Measurements from ENCODE around the gene TRIM7. TPM values are rescaled to one million over a fixed set of nuclear protein-coding genes. Genes with fewer than 3 reads are reported as not detected.

The TRIM7 gene
- total RNA-seq, 3 donors from 2014 or later (not counting 1 experiment from before 2014, with no cell fraction given), result 0.73 to 1.2 TPM; not detected in 1

DNA sequence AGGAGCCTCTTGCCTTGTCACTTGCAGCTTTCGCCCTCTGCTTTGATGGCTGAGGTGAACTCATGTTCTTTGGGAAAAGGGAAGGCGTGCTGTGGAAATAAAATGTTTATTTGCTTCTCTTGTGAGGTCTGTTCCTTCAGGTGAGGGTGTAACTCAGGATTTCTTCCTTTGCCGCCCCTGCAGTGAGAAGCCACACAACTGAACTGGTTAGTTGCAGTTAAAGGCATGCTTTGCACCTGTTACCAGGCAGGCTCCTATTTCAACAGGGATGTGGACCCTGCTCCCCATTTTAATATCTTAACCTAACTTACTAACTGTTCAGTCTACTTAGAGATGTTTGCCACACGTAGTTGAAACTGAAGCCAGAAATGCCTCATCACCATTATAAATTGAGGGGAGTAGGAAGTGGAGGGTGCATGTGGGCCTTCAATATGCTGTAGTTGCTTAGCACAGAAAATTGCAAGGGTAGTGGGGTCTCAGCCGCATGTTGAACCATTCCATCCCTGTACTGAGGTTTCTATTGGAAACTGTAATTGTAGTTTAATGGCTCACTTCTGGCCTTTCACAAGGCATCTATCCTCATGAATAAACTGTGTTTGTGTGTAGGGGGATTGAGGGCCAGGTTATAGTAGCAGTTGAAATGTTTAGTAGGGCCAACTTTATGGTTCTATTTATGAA is 30.8 kb upstream of the TRIM7 start:
- Mint-ChIP-seq H3K27ac (peak overlapping the region in 1 of 2 donors; percentile 38), H3K36me3 (peaks cover 19% of the 10 kb centered on the region), H3K27me3 (ENCODE audit: low read depth in 2 of 2) (no peaks in the 10 kb centered on the region), H3K4me1 (peaks cover 12 to 17% of the 10 kb centered on the region in 2 donors), H3K4me3 (no peak overlapping the region), H3K9me3 (no peaks in the 10 kb centered on the region)
- ATAC-seq (no peak), DNase-seq (no peak)
- peaks cover 92% of the 10 kb centered on the region for H3K36me3 ChIP-seq (ENCODE audit: control insufficient read depth, insufficient read depth, low read length)
- WGBS (ENCODE audit: insufficient coverage), result 96% methylated on average over 4 of the region's 5 CpGs
- no peak overlapping the region for H3K4me3 ChIP-seq (ENCODE audit: low read length)
- TF ChIP-seq, protein P1, sequence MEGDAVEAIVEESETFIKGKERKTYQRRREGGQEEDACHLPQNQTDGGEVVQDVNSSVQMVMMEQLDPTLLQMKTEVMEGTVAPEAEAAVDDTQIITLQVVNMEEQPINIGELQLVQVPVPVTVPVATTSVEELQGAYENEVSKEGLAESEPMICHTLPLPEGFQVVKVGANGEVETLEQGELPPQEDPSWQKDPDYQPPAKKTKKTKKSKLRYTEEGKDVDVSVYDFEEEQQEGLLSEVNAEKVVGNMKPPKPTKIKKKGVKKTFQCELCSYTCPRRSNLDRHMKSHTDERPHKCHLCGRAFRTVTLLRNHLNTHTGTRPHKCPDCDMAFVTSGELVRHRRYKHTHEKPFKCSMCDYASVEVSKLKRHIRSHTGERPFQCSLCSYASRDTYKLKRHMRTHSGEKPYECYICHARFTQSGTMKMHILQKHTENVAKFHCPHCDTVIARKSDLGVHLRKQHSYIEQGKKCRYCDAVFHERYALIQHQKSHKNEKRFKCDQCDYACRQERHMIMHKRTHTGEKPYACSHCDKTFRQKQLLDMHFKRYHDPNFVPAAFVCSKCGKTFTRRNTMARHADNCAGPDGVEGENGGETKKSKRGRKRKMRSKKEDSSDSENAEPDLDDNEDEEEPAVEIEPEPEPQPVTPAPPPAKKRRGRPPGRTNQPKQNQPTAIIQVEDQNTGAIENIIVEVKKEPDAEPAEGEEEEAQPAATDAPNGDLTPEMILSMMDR (IDR thresholded peaks at IDR 0.05), result no peak
- no peaks in the 10 kb centered on the region for H3K9me3 ChIP-seq (ENCODE audit: control insufficient read depth, insufficient read depth, low read length)
- no peaks in the 10 kb centered on the region for H3K27me3 ChIP-seq (ENCODE audit: control insufficient read depth, insufficient read depth, low read length)
- no peaks in the 10 kb centered on the region for H3K4me1 ChIP-seq (ENCODE audit: control insufficient read depth, insufficient read depth, low read length)
- H3K27ac ChIP-seq (ENCODE audit: low read length), result no peak overlapping the region
- intact Hi-C loops (cut with micrococcal nuclease), result no loop called here

DNA sequence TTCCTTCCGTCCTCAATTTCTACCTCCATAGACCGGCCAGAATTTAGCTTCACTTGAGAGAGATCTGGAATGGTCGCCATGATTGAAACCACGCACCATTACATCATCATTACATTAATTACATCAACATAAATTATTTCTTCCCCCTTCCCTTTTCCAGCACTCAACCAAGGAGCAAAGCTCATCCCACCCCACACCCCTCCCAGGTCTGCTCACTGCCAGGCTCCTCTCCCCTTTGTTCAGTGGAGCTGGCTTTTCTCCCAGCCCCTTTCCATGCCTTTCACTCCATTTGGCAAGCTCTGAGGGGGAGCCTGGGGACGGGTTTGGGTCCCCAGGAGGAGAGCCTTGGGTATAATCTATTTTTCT is 30.3 kb upstream of the TRIM7 start:
- TF ChIP-seq, protein P1 (IDR thresholded peaks at IDR 0.05), result no peak
- Mint-ChIP-seq H3K27ac (peak overlapping the region in 1 of 2 donors; percentile 38), H3K4me1 (peaks cover 12 to 17% of the 10 kb centered on the region in 2 donors), H3K27me3 (ENCODE audit: low read depth in 2 of 2) (no peaks in the 10 kb centered on the region), H3K36me3 (peaks cover 19% of the 10 kb centered on the region), H3K4me3 (no peak overlapping the region), H3K9me3 (no peaks in the 10 kb centered on the region)
- no peak for DNase-seq
- H3K4me3 ChIP-seq (ENCODE audit: low read length), result no peak overlapping the region
- ATAC-seq, result no peak
- no peaks in the 10 kb centered on the region for H3K9me3 ChIP-seq (ENCODE audit: control insufficient read depth, insufficient read depth, low read length)
- no peak overlapping the region for H3K27ac ChIP-seq (ENCODE audit: low read length)
- intact Hi-C loops (cut with micrococcal nuclease), result no loop called here
- no peaks in the 10 kb centered on the region for H3K4me1 ChIP-seq (ENCODE audit: control insufficient read depth, insufficient read depth, low read length)
- no peaks in the 10 kb centered on the region for H3K27me3 ChIP-seq (ENCODE audit: control insufficient read depth, insufficient read depth, low read length)
- WGBS (ENCODE audit: insufficient coverage), result 93% methylated on average over 4 of the region's 5 CpGs
- peaks cover 93% of the 10 kb centered on the region for H3K36me3 ChIP-seq (ENCODE audit: control insufficient read depth, insufficient read depth, low read length)

DNA sequence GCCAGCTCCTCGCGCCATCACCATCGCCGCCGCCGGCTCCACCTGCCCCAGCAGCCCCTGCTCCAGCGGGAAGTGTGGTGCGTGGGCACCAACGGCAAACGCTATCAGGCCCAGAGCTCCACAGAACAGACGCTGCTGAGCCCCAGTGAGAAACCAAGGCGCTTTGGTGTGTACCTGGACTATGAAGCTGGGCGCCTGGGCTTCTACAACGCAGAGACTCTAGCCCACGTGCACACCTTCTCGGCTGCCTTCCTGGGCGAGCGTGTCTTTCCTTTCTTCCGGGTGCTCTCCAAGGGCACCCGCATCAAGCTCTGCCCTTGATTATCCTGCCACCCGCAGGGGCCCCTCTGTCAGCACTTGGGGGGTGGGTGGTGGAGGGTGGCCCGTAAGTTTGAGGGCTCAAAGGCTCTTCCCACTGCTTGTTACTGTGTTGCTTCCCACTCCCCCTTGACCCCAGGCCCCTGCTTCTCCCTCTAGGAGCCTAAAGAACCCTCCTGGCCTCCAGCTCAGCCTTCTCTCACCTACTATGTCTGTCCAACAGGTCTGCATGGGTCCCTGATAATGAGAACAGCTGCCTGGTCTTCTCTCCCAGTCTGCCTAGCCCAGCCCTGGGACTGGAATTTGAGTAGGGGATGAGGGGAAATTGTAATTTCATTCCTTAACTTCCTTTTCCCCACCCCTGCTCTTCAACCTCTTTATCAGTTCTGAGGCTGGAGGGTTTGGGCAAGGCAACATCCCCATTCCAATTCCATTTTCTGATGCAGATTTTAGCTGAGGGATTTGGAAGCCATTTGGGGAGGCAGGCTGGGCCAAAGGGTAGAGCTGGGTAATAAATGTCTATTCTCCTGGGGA is 29.7 kb upstream of the TRIM7 start:
- Mint-ChIP-seq H3K4me1 (peaks cover 16 to 21% of the 10 kb centered on the region in 2 donors), H3K4me3 (no peak overlapping the region), H3K27me3 (ENCODE audit: low read depth in 2 of 2) (no peaks in the 10 kb centered on the region), H3K27ac (peak overlapping the region in 1 of 2 donors; percentile 38), H3K9me3 (no peaks in the 10 kb centered on the region), H3K36me3 (peaks cover 19% of the 10 kb centered on the region)
- Histone ChIP-seq H3K9me3 (ENCODE audit: control insufficient read depth, insufficient read depth, low read length) (no peaks in the 10 kb centered on the region), H3K27me3 (ENCODE audit: control insufficient read depth, insufficient read depth, low read length) (no peaks in the 10 kb centered on the region), H3K4me1 (ENCODE audit: control insufficient read depth, insufficient read depth, low read length) (no peaks in the 10 kb centered on the region), H3K4me3 (ENCODE audit: low read length) (no peak overlapping the region), H3K27ac (ENCODE audit: low read length) (no peak overlapping the region), H3K36me3 (ENCODE audit: control insufficient read depth, insufficient read depth, low read length) (peaks cover 89% of the 10 kb centered on the region)
- ATAC-seq (peak in 1 of 3 donors; percentile 8), DNase-seq (no peak)
- 93% methylated on average over 21 of the region's 22 CpGs for WGBS (ENCODE audit: insufficient coverage)
- intact Hi-C loops (cut with micrococcal nuclease), result no loop called here
- TF ChIP-seq, protein P1 (IDR thresholded peaks at IDR 0.05), result no peak
